ENCODE results near the gene ITGAV.

ITGAV gene

DNA sequence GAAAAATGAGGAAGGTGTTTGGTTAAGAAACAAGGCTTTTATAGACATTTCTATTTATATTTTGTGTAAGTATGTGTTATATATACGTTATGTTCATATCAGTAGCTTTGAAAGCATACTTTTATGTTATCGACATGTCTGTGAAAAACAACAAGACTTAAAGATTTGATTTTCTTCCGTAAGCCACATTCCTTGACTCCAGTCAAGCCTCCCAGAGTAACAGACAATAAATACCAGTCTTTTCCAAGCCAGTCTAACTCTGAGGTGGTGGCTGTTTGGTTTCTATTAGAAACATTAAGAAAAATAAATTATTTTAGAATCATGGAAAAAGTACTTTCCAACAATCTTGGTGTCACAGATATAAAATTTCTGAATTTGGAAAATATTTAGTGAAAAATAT, 16.3 kb upstream of the ITGAV start:
- no peak for DNase-seq (ENCODE audit: extremely low read depth in 1 of 2, low read depth in 1 of 2)

DNA sequence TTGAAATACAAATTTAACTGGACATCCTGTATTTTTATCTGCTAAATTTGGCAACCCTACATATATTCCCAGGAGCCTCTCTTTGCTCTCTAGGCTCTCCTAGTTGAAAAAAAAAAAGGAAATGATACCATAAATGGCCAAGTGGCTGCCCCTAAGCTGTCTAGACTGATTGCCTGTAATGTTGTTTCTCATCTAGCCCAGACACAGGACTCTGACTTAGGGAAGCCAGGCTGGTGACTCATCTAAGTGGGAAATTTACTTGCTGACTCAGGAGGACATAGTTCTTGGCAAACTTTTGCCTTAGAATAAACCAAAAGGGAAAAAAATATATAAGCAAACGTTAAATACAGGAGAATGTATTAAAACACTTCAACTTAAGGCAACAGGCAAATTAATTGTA, 14.6 kb upstream of the ITGAV start:
- no peak for DNase-seq (ENCODE audit: extremely low read depth in 1 of 2, low read depth in 1 of 2)

DNA sequence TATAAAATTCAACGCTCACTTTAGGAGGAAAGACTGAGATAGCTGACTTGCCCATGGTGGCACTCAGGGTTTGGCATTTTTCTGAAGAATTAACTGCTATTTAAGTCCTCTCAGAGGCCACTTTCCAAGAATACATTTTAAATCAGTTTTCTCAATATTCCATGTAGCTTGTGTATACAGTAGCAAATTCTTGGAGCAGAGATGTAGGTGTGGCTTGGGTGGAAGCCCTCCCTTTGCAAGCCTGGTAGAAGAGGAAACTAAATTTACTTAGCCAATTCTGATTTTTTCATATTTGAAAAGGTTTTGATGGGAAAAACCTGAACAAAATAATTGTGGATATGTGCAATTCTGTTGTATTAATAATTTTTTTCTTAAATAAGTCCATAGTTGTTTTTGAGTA, 14.0 kb upstream of the ITGAV start:
- DNase-seq (ENCODE audit: extremely low read depth in 1 of 2, low read depth in 1 of 2), result no peak

DNA sequence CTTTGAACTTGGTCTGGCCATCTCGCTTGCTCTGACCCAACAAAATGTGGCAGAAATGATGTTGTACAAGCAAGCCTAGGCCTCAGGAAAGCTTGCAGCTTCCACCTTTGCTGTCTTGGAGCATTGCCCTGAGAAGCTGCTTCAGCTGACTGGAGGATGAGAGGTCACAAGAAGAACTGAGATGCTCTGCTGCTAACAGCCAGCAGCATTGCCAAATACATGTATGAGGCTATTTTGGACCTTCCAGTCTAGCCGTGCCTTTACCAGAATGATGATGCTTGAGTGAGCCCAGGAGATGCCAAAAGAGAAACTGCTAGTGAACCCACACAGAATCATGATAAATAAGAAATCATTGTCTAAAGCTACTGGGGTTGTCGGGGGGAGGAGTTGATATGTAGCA, 13.2 kb upstream of the ITGAV start:
- DNase-seq (ENCODE audit: extremely low read depth in 1 of 2, low read depth in 1 of 2), result no peak

DNA sequence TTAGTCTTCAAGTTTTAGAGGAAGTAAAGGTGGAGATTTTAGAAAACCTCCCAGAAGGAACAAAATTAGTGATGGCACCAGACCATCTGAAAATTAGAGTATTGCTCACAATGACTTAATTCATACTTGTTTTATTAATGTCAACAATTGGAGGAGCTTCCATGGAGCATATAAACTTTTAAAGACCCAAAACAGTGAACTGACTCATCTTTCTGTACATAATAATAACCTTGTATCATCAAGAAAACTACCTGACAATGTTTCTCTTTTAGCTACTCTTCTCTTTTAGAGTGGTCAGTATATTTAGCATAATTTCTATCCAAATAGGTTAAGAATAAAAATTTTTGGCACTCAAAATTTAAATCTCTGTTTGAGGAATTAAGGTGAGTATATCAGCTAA, 7.2 kb upstream of the ITGAV start:
- no peak for DNase-seq (ENCODE audit: extremely low read depth in 1 of 2, low read depth in 1 of 2)

DNA sequence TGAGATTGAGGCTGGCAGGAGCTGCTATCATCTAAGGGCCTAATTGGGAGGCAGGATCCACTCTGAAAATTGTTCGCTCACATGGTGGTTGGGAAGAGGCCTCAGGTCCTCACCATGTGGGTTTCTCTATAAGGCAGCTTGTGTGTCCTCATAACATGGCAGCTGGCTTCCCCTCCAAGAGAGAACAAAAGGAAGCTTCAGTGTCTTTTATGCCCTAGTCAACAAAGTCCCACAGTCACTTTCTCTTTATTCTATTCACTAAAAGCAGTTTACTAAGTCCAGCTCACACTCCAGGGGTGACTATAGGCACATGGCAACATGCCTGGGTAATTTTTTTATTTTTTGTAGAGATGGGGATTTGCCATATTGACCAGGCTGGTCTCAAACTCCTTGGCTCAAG, 5.8 kb upstream of the ITGAV start:
- no peak for DNase-seq (ENCODE audit: extremely low read depth in 1 of 2, low read depth in 1 of 2)

DNA sequence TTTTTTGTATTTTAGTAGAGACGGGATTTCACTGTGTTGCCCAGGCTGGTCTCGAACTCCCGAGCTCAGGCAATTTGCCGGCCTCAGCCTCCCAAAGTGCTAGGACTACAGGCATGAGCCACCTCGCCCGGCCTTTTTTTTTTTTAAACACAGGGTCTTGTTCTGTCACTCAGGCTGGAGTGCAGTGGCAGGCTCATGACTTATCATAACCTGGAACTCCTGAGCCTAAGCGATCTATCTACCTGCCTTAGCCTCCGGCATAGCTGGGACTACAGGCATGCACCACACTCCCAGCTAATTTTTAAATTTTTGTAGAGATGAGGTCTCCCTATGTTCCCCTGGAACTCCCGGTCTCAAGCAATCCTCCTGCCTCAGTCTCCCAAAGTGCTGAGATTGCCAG, 1.4 kb upstream of the ITGAV start:
- DNase-seq (ENCODE audit: extremely low read depth in 1 of 2, low read depth in 1 of 2), result no peak

DNA sequence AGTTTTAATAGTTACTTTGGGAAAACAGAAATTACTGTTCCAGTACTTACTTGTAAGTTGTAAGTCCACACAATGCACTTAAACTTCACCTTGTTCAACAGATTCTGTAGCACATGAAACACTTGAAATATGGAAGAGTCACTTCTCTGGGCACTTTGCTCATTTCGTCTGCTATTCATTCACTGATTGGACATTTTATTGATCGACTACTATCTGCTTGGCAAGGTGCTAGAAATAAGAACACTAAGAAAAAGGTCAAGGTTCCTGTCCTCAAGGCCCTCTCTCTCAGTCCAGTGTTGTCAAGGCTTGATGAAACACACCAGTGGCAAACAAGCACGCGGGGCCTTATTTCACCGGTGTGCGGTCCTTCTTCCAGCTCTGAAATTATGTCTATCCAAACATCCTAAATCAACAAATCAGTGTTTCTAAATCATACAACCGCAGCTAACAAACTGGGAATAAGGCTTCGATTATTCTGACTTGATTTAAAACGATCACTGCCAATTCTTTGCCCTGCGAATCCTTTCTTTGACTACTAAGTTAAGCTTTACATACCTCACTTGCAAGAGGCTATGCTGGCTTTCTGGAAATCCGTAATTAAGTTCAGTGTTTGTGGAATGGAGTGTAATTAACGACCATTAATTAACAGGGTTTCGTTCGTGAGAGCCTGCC, 780 bp upstream of the ITGAV start:
- DNase-seq (ENCODE audit: extremely low read depth in 1 of 2, low read depth in 1 of 2), result no peak

DNA sequence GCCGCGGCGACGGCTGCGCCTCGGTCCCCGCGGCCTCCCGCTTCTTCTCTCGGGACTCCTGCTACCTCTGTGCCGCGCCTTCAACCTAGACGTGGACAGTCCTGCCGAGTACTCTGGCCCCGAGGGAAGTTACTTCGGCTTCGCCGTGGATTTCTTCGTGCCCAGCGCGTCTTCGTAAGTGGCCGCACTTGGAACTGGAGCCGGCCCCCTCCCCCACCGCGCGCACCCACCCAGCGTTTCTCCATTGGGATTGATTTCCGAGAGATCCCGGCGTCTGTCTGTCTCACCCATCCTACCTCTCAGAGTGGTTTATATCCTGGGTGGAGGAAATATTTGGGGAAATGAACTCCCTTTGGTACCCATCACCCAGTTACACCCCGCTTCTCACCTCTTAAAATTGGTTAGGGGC, 498 bp downstream of the ITGAV start:
- DNase-seq (ENCODE audit: extremely low read depth in 1 of 2, low read depth in 1 of 2), result no peak

DNA sequence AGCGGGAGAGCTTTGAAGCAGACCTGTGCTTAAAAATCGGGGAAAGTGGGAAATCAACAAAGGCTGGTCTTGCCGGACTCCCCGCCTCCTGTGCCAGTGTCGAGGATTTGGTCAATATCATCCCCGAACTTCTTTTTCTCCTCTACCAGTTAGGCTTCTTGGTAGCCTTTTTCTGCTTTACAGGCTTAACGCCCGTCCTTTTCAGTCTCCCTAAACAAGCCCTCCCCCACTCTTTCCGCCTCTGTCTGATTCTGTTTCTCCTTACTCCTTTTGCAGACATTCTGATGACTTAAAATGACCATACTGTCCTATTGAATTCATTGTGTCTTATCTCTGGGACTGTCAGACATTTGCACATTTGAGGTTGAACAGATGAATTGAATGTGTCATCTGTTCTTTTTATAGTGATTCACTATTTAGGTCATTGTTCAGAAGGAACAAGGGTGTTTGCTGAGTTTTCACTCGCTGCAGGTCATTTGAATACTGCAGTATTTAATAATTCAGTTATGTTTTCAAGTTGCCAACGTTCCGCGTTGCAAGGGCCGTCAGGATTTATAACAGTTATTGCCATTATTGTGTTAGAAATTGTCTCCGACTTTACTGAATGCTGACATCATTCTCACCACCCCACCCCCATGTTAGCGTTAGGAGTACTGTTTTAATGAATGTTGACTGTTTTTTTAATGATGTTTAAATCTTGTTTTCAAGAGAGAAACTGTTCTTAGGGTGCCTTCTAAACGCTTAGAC, 1.1 kb downstream of the ITGAV start:
- no peak for DNase-seq (ENCODE audit: extremely low read depth in 1 of 2, low read depth in 1 of 2)

DNA sequence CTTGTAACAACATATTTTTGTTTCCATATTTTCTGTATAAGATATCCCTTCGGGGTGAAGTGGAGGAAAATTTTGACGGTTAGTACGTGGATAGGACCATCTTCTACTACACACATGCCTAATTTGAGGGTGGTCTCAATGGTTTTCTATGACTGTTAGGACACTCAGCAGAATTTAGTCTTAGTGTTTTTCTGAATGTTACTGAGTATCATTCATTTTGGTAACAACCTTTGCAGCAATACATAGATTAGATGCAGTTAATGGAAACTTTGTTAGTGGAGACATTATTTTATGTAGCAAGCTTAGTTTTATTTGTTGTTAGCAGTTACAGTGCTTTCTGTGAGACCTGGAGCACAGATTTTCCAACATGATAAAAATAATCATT, 1.6 kb downstream of the ITGAV start:
- no peak for DNase-seq (ENCODE audit: extremely low read depth in 1 of 2, low read depth in 1 of 2)

DNA sequence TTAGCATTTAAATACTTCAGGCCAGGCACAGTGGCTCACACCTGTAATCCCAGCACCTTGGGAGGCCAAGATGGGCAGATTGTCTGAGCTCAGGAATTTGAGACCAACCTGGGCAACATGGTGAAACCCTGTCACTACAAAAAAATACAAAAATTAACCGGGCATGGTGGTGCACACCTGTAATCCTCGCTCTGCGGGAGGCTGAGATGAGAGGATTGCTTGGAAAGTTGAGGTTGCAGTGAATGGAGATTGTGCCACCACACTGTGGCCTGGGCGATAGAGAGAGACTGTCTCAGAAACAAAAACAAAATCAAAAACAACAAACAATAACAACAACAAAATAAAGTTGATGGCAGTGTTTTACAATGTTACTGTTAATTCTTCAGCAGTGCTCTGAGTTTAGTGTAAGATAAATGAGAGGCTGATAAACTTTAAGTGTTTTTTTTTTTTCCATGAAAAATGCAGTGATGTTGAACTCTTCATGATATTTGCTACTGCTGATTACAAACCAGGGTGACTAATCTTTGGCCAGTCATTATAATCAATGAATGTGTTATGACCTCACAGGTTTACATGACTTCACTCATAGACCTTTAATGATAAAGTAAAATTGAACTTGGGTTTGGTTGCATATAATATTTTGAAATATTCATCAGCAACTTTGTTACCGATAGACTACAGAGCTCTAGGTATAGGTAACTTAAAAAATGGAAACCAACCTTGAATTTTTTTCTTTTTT, 2.5 kb downstream of the ITGAV start:
- DNase-seq (ENCODE audit: extremely low read depth in 1 of 2, low read depth in 1 of 2), result no peak

DNA sequence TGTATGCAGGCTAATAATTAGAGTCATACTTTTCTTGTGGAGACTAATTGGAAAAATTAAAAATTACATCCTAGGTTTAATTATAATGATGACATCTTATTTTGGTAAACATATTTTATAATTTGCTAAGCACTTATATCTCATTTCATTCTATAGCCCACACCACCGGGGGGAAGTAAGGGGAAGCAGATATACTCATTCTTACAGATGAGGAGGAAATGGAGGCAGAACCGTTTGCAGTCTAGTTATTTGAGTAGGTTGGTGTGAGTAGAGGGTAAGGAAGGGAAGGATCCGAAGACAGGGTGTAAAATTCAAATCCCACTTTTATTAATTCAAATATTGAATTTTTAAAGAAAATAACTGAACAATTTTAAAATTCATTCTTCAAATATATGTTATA, 3.7 kb downstream of the ITGAV start:
- DNase-seq (ENCODE audit: extremely low read depth in 1 of 2, low read depth in 1 of 2), result no peak

DNA sequence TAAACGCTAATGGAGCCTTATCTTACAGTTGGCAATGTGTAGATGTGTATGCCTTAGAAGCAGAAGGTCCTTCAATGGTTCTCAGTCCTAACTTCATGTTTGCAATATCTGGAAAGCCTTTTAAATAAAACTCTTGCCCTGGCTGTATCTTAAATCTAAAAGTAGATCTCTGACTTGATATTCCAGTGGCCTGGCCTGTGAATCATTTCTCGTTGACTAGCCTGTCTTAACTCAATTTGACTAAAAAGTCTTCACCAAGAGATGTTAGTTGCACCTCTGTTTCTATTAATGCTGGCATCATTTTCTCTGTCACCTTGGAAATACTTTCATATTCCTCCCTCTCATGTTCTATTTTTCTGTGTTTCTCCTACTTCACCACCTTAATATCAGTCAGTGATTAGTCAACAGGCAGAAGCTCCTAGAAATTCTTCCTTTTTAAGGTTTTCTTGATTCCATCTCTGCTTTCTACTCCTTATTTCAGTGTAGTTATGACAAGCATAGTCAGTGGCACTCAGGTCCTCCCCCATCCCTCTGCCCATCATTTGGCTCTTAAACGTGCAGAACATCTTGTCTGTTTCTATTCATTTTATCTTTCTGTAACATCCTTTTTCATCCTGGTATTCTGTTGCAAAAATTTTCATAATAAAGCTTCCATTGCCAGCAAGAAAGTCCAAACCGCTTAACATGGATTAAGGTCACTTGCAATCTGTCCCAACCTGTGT, 4.3 kb downstream of the ITGAV start:
- no peak for DNase-seq (ENCODE audit: extremely low read depth in 1 of 2, low read depth in 1 of 2)

DNA sequence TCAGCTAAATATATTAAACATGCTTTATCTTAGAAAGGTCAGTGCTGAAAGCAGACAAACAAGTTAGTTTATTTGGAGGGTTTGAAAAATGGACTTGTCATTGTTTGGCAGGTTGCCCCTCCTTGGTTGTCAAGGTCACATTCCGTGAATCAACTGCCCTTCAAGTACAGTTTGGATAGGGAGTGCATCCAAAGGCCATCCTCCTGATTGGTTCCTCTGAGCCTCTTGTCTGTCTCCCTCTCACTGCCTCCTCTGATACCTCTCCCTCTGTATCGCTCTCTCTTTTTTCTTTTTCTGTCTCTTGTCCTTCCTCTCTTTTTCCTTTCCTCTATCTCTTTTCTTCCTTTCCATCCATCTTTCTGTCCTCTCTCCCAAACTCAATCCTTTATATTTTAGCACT, 5.4 kb downstream of the ITGAV start:
- no peak for DNase-seq (ENCODE audit: extremely low read depth in 1 of 2, low read depth in 1 of 2)

DNA sequence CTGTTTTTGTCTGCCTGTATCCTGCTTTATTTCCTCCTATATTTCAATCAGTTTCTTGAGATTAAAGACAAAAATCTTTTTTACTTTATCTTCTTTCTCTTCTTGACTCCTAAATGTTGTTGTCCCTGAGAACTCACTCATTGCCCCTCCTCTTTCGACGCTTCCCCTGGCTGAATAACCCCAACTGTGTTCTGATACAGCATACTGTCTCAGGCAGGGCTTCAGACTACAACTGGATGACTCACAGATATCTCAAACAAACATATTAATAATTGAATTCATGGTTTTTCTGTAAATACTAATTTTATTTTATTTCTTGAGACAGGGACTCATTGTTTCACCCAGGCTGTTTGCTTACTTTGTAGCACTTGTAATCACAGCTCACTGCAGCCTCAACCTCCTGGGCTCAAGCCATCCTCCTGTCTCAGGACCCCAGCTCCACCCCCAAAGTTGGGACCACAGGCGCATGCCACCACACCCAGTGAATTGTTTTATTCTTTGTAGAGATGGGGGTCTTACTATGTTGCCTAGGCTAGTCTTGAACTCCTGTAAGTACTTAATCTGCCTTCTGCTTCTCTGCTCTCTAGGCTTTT, 9.4 kb downstream of the ITGAV start:
- no peak for DNase-seq (ENCODE audit: extremely low read depth in 1 of 2, low read depth in 1 of 2)

DNA sequence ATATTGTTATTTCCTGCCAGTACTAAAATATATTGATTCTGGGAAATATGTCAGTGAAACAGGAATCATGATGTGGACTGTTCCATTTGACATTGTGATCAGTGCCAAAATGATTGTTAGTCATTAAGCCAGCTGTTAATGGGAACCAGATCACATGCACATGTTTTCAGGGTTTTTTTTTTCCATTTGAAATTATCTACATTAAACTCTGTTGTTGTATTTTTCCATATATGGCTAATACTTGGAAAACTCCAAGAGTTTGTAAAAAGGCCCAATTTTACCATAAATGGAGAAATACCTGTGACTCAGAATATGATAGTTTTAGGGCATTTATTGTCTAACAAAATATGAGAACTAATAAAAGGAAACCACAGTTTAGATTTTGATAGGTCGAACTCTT, 13.4 kb downstream of the ITGAV start:
- DNase-seq (ENCODE audit: extremely low read depth in 1 of 2, low read depth in 1 of 2), result no peak

DNA sequence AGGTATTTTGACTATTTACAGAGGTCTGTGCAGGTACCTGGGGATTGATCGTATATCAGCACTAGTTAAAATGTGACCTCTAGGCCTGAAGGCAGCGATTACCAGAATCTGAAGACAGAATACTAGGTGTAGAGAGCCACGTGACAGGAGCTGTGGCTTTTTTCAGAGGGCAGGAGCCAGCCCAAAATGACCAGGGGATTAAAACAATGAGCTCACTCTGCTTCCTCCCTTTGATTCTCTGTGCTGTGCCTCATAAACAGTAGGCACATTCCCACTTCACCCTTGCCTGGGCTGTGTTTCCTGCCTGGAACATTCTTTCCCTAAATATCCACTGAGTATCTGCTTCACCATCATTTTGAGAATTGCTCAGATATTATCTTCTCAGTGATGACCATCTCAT, 15.2 kb downstream of the ITGAV start:
- DNase-seq (ENCODE audit: extremely low read depth in 1 of 2, low read depth in 1 of 2), result no peak

DNA sequence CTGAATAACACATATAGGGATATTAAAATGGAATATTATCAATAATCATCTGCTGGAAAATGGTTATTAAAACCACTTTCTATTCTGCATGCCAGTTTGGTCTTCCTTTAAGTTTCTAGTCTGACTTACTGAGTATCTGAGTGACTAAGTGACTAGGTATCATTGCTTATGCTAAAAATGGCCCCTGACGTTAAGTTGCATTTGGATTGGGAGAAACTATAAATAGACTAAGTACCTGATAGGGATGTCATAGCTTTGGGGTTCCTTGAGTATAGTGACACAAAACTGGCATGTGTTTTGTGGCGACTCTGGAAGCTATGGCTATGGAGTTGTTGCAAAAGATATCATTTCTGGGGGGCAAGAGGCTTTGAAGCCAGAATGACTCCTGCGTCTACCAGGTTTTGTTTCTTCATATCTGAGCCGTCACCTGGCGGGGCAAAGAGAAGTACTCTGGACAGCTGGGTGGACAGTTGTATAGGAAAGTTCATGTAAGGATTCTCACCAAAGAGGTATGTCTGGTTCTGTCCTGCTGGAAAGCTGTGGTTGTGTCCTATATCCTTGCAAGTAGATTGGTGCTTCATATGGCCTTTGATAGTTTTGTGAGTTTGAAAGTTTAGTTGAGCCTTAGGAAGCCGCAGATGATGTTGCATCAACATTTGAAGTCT, 17.9 kb downstream of the ITGAV start:
- no peak for DNase-seq (ENCODE audit: extremely low read depth in 1 of 2, low read depth in 1 of 2)

DNA sequence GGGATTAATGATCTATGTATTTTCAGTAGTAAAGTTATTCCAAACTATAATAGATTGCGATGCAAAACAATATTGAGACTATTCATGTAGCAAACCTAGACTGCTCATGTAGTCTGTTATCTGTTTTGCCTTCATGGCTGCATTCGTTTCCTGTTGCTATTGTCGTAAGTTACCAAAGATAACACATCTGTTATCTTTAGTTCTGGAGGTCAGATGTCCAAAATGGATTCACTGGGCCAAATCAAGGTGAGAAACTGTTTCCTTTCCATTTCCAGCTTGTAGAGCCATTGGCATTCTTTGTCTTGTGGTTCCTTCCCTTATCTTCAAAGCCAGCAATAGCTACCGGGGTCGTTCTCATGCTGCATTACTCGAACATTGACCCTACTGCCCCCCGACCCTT, 20.9 kb downstream of the ITGAV start:
- no peak for DNase-seq (ENCODE audit: extremely low read depth in 1 of 2, low read depth in 1 of 2)

DNA sequence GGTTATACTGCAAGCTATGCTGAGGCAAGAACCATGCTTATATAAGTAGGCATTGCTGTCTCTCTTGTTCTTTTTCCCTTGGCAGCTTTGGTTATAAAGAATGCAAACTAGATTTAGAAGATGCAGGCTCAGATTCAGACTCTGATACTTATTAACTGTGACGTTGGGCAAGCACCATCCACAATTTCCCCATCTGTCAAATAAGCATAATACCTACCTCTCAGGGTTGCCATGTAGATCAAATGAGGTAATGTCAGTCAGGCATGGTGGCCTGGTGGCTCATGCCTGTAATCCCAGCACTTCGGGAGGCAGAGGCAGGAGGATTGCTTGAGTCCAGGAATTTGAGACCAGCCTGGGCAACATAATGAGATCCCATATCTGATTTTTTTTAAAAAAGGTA, 21.7 kb downstream of the ITGAV start:
- DNase-seq (ENCODE audit: extremely low read depth in 1 of 2, low read depth in 1 of 2), result no peak

Data from activated CD8-positive, alpha-beta memory T cell treated with anti-CD3 and anti-CD28 coated beads for 1 hour (primary cell).